ENCODE measurements around the gene RYR2.

RYR2 gene

GRCh38 chr1:237355022-237355421 lies 313.0 kb downstream of the RYR2 start:
- no peak for ATAC-seq

DNA sequence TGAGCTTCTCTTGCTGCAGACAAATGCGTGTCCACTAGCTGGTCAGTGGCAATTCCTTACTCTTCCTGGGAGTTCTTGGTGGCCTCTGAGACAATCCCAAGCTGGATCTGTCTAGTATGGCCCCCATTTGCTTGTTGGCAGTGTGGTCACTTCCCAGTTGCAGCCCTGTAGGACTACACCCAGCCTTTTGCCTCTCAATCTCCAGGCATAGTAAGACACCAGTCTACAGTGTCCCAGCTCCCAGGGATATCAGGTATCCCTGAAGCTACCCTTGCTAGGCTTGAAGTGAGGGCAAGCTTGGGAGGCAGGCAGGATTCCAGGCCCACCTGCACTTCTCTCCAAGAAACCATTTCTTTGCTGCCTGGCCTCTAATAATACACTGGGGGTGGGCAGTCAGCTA lies 316.6 kb downstream of the RYR2 start:
- TF ChIP-seq BACH2 (CRISPR knock-in tag; IDR thresholded peaks at IDR 0.05; ENCODE audit: borderline replicate concordance): no peak
- TF ChIP-seq GLIS3 (CRISPR knock-in tag; IDR thresholded peaks at IDR 0.05): no peak
- no peak for TF ChIP-seq ESRRG (CRISPR knock-in tag; IDR thresholded peaks at IDR 0.05)
- TF ChIP-seq, protein P1, sequence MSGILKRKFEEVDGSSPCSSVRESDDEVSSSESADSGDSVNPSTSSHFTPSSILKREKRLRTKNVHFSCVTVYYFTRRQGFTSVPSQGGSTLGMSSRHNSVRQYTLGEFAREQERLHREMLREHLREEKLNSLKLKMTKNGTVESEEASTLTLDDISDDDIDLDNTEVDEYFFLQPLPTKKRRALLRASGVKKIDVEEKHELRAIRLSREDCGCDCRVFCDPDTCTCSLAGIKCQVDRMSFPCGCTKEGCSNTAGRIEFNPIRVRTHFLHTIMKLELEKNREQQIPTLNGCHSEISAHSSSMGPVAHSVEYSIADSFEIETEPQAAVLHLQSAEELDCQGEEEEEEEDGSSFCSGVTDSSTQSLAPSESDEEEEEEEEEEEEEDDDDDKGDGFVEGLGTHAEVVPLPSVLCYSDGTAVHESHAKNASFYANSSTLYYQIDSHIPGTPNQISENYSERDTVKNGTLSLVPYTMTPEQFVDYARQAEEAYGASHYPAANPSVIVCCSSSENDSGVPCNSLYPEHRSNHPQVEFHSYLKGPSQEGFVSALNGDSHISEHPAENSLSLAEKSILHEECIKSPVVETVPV (CRISPR knock-in tag; IDR thresholded peaks at IDR 0.05): no peak
- TF ChIP-seq PPARA (CRISPR knock-in tag; IDR thresholded peaks at IDR 0.05; ENCODE audit: borderline replicate concordance): no peak
- no peak for TF ChIP-seq CSDC2 (CRISPR knock-in tag; IDR thresholded peaks at IDR 0.05)
- TF ChIP-seq, protein P2, sequence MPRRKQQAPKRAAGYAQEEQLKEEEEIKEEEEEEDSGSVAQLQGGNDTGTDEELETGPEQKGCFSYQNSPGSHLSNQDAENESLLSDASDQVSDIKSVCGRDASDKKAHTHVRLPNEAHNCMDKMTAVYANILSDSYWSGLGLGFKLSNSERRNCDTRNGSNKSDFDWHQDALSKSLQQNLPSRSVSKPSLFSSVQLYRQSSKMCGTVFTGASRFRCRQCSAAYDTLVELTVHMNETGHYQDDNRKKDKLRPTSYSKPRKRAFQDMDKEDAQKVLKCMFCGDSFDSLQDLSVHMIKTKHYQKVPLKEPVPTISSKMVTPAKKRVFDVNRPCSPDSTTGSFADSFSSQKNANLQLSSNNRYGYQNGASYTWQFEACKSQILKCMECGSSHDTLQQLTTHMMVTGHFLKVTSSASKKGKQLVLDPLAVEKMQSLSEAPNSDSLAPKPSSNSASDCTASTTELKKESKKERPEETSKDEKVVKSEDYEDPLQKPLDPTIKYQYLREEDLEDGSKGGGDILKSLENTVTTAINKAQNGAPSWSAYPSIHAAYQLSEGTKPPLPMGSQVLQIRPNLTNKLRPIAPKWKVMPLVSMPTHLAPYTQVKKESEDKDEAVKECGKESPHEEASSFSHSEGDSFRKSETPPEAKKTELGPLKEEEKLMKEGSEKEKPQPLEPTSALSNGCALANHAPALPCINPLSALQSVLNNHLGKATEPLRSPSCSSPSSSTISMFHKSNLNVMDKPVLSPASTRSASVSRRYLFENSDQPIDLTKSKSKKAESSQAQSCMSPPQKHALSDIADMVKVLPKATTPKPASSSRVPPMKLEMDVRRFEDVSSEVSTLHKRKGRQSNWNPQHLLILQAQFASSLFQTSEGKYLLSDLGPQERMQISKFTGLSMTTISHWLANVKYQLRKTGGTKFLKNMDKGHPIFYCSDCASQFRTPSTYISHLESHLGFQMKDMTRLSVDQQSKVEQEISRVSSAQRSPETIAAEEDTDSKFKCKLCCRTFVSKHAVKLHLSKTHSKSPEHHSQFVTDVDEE (CRISPR knock-in tag; IDR thresholded peaks at IDR 0.05): no peak
- no peak for TF ChIP-seq PATZ1 (CRISPR knock-in tag; IDR thresholded peaks at IDR 0.05; ENCODE audit: borderline replicate concordance)
- TF ChIP-seq ZFP30 (CRISPR knock-in tag; IDR thresholded peaks at IDR 0.05): no peak
- TF ChIP-seq POU6F1 (CRISPR knock-in tag; IDR thresholded peaks at IDR 0.05; ENCODE audit: borderline replicate concordance, low read depth): no peak
- TF ChIP-seq TCF4 (CRISPR knock-in tag; IDR thresholded peaks at IDR 0.05; ENCODE audit: borderline replicate concordance): no peak
- TF ChIP-seq ISL1 (CRISPR knock-in tag; IDR thresholded peaks at IDR 0.05): no peak
- no peak for TF ChIP-seq ARNTL (CRISPR knock-in tag; IDR thresholded peaks at IDR 0.05; ENCODE audit: borderline replicate concordance, low read depth)
- no peak for TF ChIP-seq ZNF70 (CRISPR knock-in tag; IDR thresholded peaks at IDR 0.05)
- no peak for TF ChIP-seq ZC3H10 (CRISPR knock-in tag; IDR thresholded peaks at IDR 0.05)
- no peak for TF ChIP-seq ZNF565 (CRISPR knock-in tag; conservative IDR thresholded peaks at IDR 0.05; ENCODE audit: low read depth)
- no peak for TF ChIP-seq OSR1 (CRISPR knock-in tag; IDR thresholded peaks at IDR 0.05)
- TF ChIP-seq CREB5 (CRISPR knock-in tag; IDR thresholded peaks at IDR 0.05; ENCODE audit: low read depth): no peak
- no peak for TF ChIP-seq TOX (CRISPR knock-in tag; IDR thresholded peaks at IDR 0.05; ENCODE audit: borderline replicate concordance)
- TF ChIP-seq SNAI2 (CRISPR knock-in tag; IDR thresholded peaks at IDR 0.05): no peak
- ATAC-seq: no peak

More at GRCh38 chr1:237355022-237355421, 313.0 kb downstream of the RYR2 start:
- no peak for TF ChIP-seq PPARA (CRISPR knock-in tag; IDR thresholded peaks at IDR 0.05; ENCODE audit: borderline replicate concordance)
- no peak for TF ChIP-seq ZFP3 (CRISPR knock-in tag; IDR thresholded peaks at IDR 0.05)

GRCh38 chr1:237367758-237368157 lies 325.8 kb downstream of the RYR2 start:
- no peak for ATAC-seq
- no peak for TF ChIP-seq TCF4 (CRISPR knock-in tag; IDR thresholded peaks at IDR 0.05; ENCODE audit: borderline replicate concordance)
- no peak for TF ChIP-seq PPARA (CRISPR knock-in tag; IDR thresholded peaks at IDR 0.05; ENCODE audit: borderline replicate concordance)
- no peak for TF ChIP-seq ESRRG (CRISPR knock-in tag; IDR thresholded peaks at IDR 0.05)
- no peak for TF ChIP-seq ZNF70 (CRISPR knock-in tag; IDR thresholded peaks at IDR 0.05)
- TF ChIP-seq ISL1 (CRISPR knock-in tag; IDR thresholded peaks at IDR 0.05): no peak
- no peak for TF ChIP-seq TOX (CRISPR knock-in tag; IDR thresholded peaks at IDR 0.05; ENCODE audit: borderline replicate concordance)
- TF ChIP-seq PATZ1 (CRISPR knock-in tag; IDR thresholded peaks at IDR 0.05; ENCODE audit: borderline replicate concordance): no peak
- no peak for TF ChIP-seq ZNF8 (CRISPR knock-in tag; IDR thresholded peaks at IDR 0.05)
- TF ChIP-seq OSR1 (CRISPR knock-in tag; IDR thresholded peaks at IDR 0.05): no peak
- no peak for TF ChIP-seq ZFP30 (CRISPR knock-in tag; IDR thresholded peaks at IDR 0.05)
- no peak for TF ChIP-seq ZFP3 (CRISPR knock-in tag; IDR thresholded peaks at IDR 0.05)
- no peak for TF ChIP-seq POU6F1 (CRISPR knock-in tag; IDR thresholded peaks at IDR 0.05; ENCODE audit: borderline replicate concordance, low read depth)
- TF ChIP-seq ARNTL (CRISPR knock-in tag; IDR thresholded peaks at IDR 0.05; ENCODE audit: borderline replicate concordance, low read depth): no peak
- no peak for TF ChIP-seq GLIS3 (CRISPR knock-in tag; IDR thresholded peaks at IDR 0.05)
- no peak for TF ChIP-seq ZNF565 (CRISPR knock-in tag; conservative IDR thresholded peaks at IDR 0.05; ENCODE audit: low read depth)
